CD4-positive, alpha-beta T cell (primary cell): ENCODE results near the gene GRB14. TPM values are rescaled to one million over a fixed set of nuclear protein-coding genes. Genes with fewer than 3 reads are reported as not detected.

Source experiments
- ATAC-seq: fragments of 200-7000 bp; cut with Tn5 transposase; one replicate; pipeline ENCODE4 v1.10.0; 2022; ENCODE audit warnings: mild to moderate bottlenecking; ENCODE audit not compliant: poor library complexity
- CTCF ChIA-PET: fragments of 350-600 bp; sonication (Branson Sonifier 250); formaldehyde crosslinking; loops from one replicate; lab custom pipeline; 2021; ENCODE audit warnings: antibody characterized with exemption, inconsistent platforms; lab: Charles Lee
- POLR2A ChIA-PET: fragments of 350-600 bp; sonication (Branson Sonifier 250); formaldehyde crosslinking; loops from one replicate; lab custom pipeline; 2021; ENCODE audit warnings: antibody characterized with exemption, inconsistent platforms; lab: Charles Lee
- DNase-seq, 14 experiments: peaks; one replicate each; pipeline ENCODE4 v3.0.0-alpha.2; 2013 to 2020; ENCODE audit warnings: mixed read lengths in 2 of 14
- H3K27ac ChIP-seq, 2 donors: one replicate each; pipeline versions ENCODE4 v1.5.1 to v1.7.0; 2013; ENCODE audit warnings: low read length in 2 of 2, low read depth in 1 of 2, mild to moderate bottlenecking in 1 of 2
- H3K27me3 ChIP-seq, 2 experiments: 1 replicate in 1 of 2; 2 replicates in 1 of 2; pipeline versions ENCODE4 v1.6.1 to v1.7.0; 2013; ENCODE audit warnings: low read length in 2 of 2, control low read depth in 1 of 2, mild to moderate bottlenecking in 1 of 2, moderate library complexity in 1 of 2; ENCODE audit not compliant: insufficient read depth in 2 of 2, control insufficient read depth in 1 of 2
- H3K36me3 ChIP-seq: one replicate; pipeline ENCODE4 v1.6.1; 2013; ENCODE audit warnings: low read length, control low read depth; ENCODE audit not compliant: insufficient read depth
- H3K4me1 ChIP-seq: one replicate; pipeline ENCODE4 v1.6.1; 2013; ENCODE audit warnings: low read length, control low read depth; ENCODE audit not compliant: insufficient read depth
- H3K4me3 ChIP-seq: one replicate; pipeline ENCODE4 v1.5.1; 2013; ENCODE audit warnings: mild to moderate bottlenecking, low read length, moderate library complexity
- H3K9me3 ChIP-seq, 2 experiments: 1 replicate in 1 of 2; 2 replicates in 1 of 2; pipeline versions ENCODE4 v1.6.1 to v1.7.0; 2013; ENCODE audit warnings: low read length in 2 of 2, mild to moderate bottlenecking in 2 of 2, control low read depth in 1 of 2, moderate library complexity in 1 of 2; ENCODE audit not compliant: control insufficient read depth in 1 of 2, insufficient read depth in 1 of 2
- H3K27ac Mint-ChIP-seq: one replicate; pipeline ENCODE4 v1.8.0; 2020; ENCODE audit warnings: mixed read lengths
- H3K27me3 Mint-ChIP-seq: one replicate; pipeline ENCODE4 v1.8.0; 2021; ENCODE audit warnings: mixed read lengths
- H3K36me3 Mint-ChIP-seq: one replicate; pipeline ENCODE4 v1.8.0; 2021; ENCODE audit warnings: low read depth, mixed read lengths
- H3K4me1 Mint-ChIP-seq: one replicate; pipeline ENCODE4 v1.8.0; 2021; ENCODE audit warnings: low read depth, mixed read lengths
- H3K4me3 Mint-ChIP-seq: one replicate; pipeline ENCODE4 v1.8.0; 2020; ENCODE audit warnings: mild to moderate bottlenecking, mixed read lengths
- H3K9me3 Mint-ChIP-seq: one replicate; pipeline ENCODE4 v1.8.0; 2020; ENCODE audit warnings: mixed read lengths
- intact Hi-C, 2 experiments: fragments of 100-400 bp; cut with DNase I in 1 of 2; cut with micrococcal nuclease in 1 of 2; formaldehyde crosslinking; loops; one replicate each; pipeline versions ENCODE4 v1.15.1 to v1.9.0; 2023 to 2025; cut with DNase I, micrococcal nuclease
- total RNA-seq, 174 experiments: library from RNA in 2 of 174; stranded (reverse) in 2 of 174; gene quantifications; one replicate each; pipeline ENCODE4 v1.2.3 and lab custom pipeline; 2021 to 2026
- TF ChIP-seq, protein P1 (sequence below): fragments of 200-600 bp; IDR thresholded peaks from one replicate; pipeline ENCODE4 v1.8.0; 2022; ENCODE audit warnings: antibody characterized with exemption, mild to moderate bottlenecking

GRB14 gene
- total RNA-seq, 2 experiments from 2014 or later, result not detected

DNA sequence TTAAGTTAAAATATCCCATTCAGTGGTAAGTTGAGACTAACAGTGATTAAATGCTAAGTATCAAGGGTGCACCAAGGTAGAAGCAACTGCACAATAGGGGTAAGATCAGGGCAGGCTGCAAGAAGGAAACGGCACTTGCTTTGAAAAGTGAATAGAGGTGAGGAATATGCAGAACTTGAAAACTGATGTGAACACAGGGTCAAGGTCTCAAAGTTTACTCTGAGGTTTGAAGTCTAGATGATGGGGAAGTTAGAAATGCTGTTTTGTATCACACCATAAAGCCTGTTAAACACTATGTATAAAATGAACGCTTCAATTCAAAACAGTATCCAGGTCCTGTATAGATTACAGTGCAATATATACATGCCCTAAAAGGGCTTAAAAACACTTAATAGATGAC, 50.8 kb downstream of the GRB14 start:
- intact Hi-C loops, result no loop called here
- no peaks in the 10 kb centered on the region for H3K9me3 ChIP-seq
- Mint-ChIP-seq H3K4me3 (no peak overlapping the region), H3K27me3 (no peaks in the 10 kb centered on the region), H3K9me3 (no peaks in the 10 kb centered on the region), H3K36me3 (no peaks in the 10 kb centered on the region), H3K27ac (no peak overlapping the region), H3K4me1 (no peaks in the 10 kb centered on the region)
- POLR2A ChIA-PET, result no interaction called here
- DNase-seq, result no peak
- TF ChIP-seq, protein P1, sequence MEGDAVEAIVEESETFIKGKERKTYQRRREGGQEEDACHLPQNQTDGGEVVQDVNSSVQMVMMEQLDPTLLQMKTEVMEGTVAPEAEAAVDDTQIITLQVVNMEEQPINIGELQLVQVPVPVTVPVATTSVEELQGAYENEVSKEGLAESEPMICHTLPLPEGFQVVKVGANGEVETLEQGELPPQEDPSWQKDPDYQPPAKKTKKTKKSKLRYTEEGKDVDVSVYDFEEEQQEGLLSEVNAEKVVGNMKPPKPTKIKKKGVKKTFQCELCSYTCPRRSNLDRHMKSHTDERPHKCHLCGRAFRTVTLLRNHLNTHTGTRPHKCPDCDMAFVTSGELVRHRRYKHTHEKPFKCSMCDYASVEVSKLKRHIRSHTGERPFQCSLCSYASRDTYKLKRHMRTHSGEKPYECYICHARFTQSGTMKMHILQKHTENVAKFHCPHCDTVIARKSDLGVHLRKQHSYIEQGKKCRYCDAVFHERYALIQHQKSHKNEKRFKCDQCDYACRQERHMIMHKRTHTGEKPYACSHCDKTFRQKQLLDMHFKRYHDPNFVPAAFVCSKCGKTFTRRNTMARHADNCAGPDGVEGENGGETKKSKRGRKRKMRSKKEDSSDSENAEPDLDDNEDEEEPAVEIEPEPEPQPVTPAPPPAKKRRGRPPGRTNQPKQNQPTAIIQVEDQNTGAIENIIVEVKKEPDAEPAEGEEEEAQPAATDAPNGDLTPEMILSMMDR, result no peak
- no peak for ATAC-seq
- no peaks in the 10 kb centered on the region for H3K36me3 ChIP-seq
- CTCF ChIA-PET, result no interaction called here
- H3K4me3 ChIP-seq, result no peak overlapping the region
- no peaks in the 10 kb centered on the region for H3K27me3 ChIP-seq
- no peak overlapping the region for H3K27ac ChIP-seq
- no peaks in the 10 kb centered on the region for H3K4me1 ChIP-seq

DNA sequence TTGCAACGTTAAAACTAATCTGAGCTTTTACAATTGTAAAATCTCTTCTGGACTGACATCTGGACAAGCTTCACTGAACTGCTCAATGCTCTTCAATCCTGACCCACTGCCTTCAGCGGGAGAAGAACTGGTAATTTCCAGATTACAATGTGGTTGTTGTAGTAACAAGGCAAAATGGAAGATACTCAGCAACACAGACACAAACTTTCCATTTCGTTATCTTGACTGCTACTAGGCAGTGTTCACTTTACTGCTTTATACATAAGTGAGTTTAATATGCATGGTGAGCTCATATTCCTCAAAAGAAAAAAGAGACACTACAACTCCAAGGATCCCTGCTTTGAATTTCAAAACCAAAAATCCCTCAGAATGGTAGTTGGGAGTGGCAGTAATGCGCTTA, 51.9 kb downstream of the GRB14 start:
- intact Hi-C loops, result no loop called here
- H3K9me3 Mint-ChIP-seq, result no peaks in the 10 kb centered on the region

DNA sequence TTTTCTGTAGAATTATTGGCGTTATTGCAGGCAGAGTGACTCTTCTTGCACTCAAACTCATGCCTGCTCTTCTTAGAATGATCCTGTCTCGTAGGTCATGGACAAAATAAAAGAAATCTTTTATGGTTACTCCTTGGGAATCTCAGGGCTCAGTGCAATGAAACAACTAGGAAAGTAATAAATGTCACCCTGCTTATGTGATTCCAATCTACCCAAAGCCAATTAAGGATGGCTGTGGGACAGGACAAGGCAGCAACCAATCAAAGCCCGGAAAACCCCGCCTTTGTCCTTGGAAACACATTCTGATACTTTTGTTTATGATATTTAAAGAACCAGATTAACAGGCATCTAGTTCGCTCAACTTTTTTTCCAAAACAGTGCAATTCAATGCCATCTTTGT, 53.0 kb downstream of the GRB14 start:
- no peaks in the 10 kb centered on the region for H3K27me3 Mint-ChIP-seq
- ChIA-PET CTCF (no interaction called here), POLR2A (no interaction called here)
- H3K27ac ChIP-seq, result no peak overlapping the region
- no peak overlapping the region for H3K4me3 Mint-ChIP-seq
- no peaks in the 10 kb centered on the region for H3K36me3 ChIP-seq
- no peaks in the 10 kb centered on the region for H3K36me3 Mint-ChIP-seq
- H3K4me1 ChIP-seq, result no peaks in the 10 kb centered on the region
- TF ChIP-seq, protein P1, result no peak
- no peaks in the 10 kb centered on the region for H3K9me3 Mint-ChIP-seq
- H3K4me3 ChIP-seq, result no peak overlapping the region
- no peaks in the 10 kb centered on the region for H3K27me3 ChIP-seq
- no peaks in the 10 kb centered on the region for H3K9me3 ChIP-seq
- H3K4me1 Mint-ChIP-seq, result no peaks in the 10 kb centered on the region
- ATAC-seq (no peak), DNase-seq (no peak)
- intact Hi-C loops, result no loop called here
- H3K27ac Mint-ChIP-seq, result no peak overlapping the region

More for the DNA sequence above, 51.9 kb downstream of the GRB14 start:
- ChIA-PET POLR2A (no interaction called here), CTCF (no interaction called here)
- TF ChIP-seq, protein P1, result no peak
- Histone ChIP-seq H3K27me3 (no peaks in the 10 kb centered on the region), H3K9me3 (no peaks in the 10 kb centered on the region), H3K36me3 (no peaks in the 10 kb centered on the region), H3K4me3 (no peak overlapping the region), H3K27ac (no peak overlapping the region), H3K4me1 (no peaks in the 10 kb centered on the region)
- H3K4me3 Mint-ChIP-seq, result no peak overlapping the region
- H3K27me3 Mint-ChIP-seq, result no peaks in the 10 kb centered on the region
- no peak for DNase-seq
- no peak for ATAC-seq
- no peaks in the 10 kb centered on the region for H3K4me1 Mint-ChIP-seq
- no peaks in the 10 kb centered on the region for H3K36me3 Mint-ChIP-seq
- H3K27ac Mint-ChIP-seq, result no peak overlapping the region
